GM19351 (cell line): ENCODE results near the gene LRSAM1.

ENCODE experiments used
- ATAC-seq: cut with Tn5 transposase; IDR thresholded peaks from one replicate; pipeline ENCODE4 v1.9.1; 2021; ENCODE audit warnings: mild to moderate bottlenecking, moderate library complexity; ENCODE audit not compliant: unreplicated experiment

The LRSAM1 gene

DNA sequence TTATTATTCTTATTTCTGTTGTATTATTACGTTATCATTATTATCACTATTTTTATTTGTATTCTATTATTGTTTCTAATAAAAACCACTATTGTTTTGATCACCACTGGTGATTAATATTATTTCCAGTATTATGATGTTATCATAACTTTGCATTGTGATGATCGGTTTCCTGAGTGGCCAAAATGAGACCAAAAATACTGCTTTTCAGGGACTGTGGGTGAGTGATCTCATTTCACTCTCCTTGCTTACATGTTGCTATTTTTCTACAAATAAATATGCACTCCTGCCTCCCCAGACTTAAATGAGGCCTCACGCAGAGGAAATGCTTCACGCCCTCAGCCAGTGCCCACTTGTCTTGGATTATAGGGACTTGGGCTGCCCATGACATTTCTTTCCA is 78.4 kb downstream of the LRSAM1 start:
- ATAC-seq = no peak

DNA sequence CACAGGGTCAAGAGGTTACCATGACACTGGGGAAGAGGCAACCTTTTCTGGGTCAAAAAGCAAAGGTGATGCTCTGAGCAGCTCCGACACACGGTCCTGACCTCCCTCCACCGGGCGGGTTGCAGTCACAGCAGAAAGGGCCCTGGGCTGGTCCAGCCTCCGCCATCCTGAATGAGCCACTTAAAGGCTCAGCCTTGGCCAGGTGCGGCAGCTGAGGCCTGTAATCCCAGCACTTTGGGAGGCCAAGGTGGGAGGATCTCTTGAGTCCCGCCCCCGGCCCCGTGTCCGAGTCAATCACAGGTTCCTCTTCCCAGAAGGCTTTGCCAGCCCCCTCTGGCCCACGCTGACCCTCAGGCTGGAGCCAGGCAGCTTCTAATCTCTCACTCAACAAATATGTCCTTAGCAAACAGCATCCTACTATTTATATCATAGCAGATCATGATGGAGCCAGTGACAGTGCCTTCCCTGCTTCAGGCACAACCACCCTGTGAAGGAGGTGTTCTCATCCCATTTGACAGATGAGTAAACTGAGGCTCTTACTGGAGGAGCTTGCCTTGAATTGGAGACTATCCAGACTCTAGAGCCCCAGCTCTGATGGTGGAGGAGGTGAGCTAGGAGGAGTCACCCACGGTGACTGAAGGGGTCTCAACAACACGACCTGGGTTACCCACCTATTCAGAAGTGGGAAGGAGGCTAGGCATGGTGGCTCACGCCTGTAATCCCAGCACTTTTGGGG is 79.1 kb downstream of the LRSAM1 start:
- ATAC-seq = no peak

DNA sequence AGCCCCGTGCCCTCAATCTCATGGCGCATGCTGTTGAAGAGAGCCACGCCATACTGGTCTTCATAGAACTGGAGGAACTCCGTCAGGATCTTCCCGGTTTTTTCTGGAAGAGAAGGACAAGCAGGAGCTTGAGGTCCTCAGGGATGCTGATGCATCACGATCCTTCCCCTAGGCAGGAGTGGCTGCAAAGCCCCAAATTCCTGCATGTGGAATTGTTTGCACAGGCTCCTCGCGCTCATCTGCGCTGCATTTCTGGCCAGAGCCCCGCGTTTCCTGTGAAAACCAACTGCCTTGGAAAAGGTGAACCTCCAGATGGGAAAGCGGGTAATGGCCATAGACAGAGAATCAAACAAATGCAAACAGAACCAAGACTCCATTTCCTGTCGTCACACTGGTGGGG is 80.4 kb downstream of the LRSAM1 start:
- ATAC-seq = no peak

DNA sequence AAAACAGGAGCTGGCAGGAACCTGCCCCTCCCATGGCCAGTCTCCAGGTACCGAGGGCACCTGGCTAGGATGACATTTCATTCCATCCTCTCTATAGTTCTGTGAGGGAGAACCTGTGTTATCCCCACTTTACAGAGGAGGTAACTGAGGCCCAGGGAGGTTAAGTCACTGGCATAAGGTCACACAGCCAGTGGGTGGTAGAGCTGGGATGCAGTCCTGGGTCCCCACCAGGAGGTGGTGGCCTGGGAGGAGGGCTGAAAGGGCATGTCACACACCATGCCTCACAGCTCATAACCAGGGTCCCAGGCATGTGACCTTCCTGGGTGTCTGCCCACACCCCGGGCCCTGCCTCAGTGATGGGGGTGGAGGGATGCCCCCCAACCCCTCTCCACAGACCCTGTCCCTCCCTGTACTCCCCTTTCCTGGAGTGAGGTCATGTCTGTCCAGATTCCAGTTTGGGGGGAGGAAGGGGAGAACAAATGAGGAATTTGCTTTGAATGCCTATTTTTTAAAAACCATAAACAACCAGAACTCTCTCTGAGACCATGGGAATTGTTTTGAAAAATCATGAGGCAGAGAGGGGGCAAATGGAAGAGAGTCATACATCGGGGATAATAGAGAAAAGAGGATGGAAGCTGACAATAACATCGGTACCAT is 83.1 kb downstream of the LRSAM1 start:
- ATAC-seq = no peak

DNA sequence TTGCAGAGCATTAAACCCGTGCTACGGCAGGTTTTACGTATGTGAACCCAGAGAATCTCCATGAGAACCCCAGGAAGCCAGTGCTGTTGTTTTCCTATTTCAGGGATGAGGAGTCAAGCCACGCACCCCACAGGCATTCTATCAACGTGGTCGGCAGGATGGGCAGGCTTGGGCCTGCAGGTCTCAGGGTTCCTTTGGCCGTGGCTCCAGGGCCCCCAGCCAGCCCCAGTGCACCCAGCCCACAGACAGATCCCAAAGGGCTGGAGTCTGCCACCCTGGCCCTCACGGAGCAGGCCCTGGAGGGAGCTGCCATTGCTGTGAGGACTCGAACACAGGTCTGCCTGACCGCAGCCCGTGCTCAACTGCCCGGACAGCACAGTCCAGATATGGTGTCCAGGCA is 83.6 kb downstream of the LRSAM1 start:
- ATAC-seq = no peak

DNA sequence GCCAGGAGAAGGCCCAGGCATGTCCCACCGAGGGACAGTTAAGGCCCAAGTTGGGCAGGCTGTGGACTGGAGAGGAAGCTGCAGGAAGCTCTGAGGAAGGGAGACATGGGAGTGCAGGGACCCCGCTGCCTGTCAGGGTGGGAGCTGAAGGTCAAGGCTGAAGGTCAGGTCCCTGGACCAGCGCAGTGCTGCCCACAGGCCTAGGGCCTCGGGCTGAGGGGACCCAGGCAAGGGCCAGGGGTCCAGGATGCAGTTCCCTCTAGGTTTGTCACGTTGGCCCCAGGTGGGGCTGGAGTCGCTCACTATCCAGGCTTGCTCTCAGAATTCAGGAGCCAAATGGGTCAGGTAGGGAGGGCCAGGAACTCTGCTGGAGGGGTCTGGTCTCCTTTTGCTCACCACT is 84.1 kb downstream of the LRSAM1 start:
- ATAC-seq = no peak

DNA sequence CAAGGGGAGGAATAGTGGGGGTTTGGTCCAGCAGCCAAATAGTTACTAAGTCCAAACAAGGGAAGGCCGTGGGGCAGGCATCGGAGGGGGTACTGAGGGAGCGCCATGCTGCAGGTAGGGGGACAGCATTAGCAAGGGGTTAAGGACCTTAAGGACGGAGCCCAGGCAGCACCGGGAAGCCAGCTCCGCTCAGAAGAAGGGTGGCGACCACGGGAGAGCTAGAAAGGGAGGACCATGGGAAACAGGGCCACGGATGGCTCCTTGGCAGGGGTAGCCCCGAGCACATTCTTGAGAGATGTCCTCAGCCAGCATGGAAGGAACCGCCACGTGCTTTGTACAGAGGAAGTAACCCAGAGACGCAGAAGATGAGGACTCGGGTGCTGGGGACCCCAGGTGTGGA is 84.5 kb downstream of the LRSAM1 start:
- ATAC-seq = no peak

DNA sequence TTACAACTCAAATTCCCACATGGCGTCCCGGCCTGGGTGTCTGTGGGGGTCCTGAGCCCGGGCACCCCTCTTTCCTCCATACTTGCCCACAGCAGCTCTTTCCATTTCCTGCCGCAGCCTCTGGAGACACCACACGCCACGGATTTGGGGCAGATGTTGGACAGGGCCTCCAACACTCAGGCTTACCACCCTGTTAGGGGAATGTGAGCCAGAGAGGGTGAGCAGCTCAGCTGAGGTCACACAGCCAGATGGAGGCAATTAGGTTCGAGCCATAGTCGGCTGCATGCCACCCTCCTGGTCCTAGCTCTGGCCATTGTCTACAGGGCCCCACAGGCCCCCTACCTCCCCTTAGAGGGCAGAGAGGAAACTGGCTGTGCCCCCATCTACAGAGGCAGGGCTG is 85.2 kb downstream of the LRSAM1 start:
- no peak for ATAC-seq

DNA sequence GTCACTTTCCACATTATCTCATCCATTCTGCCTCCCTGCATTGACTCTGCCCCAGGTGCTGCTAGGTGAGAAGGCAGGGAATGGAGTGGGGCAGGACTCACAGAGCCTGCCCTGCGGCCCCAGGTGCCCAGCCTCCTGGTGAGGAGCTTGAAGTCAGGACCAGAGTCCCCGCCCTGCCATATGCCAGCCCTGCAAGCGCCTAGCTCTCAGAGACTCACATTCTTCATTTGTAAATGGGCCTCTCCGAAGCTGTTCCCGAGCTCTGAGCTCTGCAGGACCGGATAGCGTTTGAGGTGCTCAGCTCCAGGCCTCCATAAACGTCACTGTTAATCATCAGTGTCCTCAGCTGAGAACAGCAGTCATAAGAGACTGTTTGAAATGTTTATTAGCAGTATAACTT is 85.7 kb downstream of the LRSAM1 start:
- ATAC-seq = no peak

DNA sequence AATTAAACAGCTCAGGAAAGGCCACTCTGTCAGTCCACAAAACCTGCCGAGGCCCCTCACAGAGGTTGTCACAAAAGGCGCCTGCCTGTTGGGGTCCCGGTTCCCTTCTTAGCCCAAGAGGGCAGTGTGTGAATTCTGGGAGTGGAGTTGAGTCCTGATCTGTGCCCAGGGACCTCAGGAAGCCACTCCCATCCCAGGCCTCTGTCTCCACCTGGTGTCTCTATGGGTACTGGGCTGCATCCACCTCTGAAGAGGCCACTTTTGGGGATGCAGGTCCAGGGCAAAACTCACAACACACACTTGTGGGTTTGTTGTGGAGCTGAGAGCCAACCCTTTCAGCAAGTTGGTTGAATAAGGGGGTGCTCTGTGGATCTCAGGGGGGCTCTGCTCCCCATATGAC is 86.5 kb downstream of the LRSAM1 start:
- ATAC-seq = no peak

DNA sequence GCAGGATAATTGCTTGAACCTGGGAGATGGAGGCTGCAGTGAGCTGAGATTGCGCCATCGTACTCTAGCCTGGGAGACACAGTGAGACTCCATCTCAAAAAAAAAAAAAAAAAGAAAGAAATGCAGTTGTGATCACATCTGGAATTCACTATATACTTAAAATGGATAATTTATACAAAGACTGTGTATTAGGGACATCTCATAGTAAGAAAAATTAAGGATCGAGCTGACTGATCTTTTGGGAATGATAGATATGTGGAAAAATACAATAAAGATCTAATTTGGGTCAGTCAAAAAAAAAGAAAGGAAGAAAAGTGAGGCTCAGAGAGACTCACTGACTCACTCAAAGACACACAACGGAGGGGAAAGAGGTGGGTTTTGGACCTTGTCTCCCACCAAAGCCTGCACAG is 87.5 kb downstream of the LRSAM1 start:
- ATAC-seq = no peak

DNA sequence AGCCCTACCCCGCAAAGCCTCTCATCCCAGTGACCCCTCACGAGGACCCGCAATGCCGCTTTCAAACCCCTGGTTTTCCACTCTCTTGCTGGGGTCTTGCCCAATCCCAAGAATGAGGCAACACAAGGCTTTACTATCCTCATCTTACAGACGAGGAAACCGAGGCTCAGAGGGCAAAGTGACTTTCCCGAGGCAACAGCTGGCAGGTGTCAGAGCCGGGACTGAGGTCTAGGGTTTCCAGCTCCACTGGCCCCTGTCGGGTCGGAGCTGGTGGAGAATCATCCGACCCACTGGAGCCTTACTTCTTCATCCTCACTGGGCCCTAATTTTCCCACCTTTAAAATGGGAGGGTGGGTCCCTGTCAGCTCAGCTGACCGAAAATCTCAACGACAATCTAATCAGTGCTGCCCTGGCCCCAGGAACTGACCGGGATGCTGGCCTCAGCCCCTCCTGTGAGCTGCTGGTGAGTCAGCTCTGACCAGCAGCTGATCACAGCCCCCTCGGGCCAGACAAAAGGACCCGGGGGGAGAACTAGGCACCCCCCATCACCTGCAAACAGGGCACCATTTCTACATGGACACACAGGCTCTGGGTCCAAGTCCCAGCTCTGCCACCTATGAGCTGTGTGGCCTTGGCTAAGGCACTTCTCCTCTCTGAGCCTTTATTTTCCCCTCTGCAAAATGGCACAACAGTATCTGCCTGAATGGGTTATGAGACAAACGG is 88.1 kb downstream of the LRSAM1 start:
- ATAC-seq = no peak

DNA sequence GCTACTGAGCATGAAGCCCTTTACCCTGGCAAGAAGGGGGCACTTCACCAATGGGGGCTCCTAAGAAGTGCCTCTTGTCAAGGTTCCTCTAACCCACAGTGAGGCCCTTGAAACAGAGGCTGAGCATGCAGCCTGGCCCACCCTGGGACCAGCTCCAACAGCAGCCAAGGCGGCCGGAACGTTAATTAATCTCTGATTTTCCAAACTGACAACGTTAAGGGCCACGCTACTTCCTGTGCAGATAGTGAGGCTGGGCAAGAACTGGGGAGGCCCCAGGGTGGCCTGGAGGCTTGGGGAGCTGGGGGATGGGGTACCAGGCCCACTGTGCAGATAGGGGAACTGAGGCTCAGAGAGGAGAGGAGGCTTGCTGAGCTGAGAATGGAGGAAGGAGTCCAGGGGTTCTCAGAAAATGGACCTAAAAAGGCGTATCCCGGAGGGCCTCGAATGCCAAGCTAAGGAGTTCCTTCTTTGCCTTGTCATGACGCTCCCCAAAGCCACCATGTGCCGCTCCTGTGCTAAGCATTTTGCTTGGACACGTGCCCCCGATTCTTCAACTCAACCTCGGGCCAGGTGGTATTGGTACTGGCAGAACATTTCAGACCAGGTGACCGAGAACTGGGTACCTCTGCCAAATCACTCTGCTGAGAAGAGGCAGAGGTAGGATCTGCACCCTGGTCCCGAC is 88.8 kb downstream of the LRSAM1 start:
- ATAC-seq = no peak

DNA sequence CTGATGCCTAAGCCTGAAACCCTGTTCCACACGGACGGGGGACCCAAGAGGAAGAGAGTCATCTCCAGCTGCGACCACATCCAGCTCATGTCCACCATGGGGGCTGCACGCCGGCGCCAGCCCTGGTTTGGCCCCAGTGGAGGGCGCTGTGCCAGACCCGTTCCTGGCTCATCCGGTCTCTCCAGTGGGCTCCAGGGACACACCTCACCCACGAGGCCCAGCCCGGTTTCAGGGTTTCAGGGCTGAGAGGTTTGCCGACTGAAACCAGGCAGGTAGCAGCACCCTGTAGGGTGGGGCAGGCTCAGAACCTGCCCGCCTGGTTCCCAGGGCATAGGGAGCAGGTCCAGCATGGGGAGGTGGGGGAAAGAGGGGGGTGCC is 89.3 kb downstream of the LRSAM1 start:
- ATAC-seq = no peak

DNA sequence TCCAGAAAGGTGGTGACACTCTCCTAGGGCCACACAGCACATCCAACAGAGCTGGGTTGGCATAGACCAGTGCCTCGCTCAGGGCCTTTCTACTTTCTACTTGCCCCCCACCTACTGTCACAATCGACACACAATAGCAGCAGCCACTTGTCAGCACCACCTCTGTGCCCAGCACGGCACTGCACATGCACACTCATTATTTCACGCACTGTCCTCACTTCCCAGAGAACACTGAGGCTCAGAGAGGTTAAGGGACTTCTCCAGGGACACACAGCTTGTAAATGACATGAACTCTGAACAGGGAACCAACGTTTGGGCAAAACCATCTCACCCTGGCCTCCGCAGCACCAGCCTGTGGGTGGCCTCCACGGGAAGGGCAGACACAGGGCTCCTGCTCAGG is 89.9 kb downstream of the LRSAM1 start:
- ATAC-seq = no peak

DNA sequence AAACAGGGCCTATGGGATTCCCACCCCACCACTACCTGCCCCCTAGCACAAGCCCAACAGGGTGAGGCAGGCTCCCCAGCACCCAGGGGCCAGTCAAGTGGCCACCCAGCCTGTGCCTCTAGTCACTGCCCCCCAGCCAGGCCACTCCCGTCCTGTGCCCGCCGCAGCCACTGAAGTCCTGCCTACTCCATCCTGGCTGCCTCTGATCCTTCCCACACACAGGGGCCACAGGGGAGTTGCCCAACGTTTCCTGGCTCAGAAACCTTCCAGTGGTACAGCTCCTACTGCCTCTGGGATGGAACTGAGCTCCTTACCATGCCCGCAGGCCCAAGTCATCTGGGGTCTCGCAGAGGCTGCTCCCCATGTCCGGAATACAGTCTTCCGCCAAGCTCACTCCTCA is 90.6 kb downstream of the LRSAM1 start:
- ATAC-seq = no peak

DNA sequence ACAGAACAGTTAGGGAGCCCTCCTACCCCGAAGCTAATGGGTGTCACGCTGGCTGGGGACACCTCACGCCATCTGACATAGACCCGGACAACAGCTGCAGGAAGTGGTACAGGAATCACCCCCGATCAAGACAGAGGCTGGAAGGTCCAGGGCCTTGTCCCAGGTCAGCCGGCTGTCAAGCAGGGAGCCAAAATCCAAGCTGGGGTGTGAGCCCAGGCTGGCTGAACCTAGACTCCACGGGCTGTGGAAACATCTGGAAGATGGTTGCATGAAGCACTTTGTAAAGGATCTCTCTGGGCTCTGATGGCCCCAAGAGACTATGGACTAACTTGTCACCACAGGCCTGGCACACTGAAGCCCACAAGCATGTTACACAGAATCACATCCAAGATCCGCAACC is 91.9 kb downstream of the LRSAM1 start:
- ATAC-seq = no peak

DNA sequence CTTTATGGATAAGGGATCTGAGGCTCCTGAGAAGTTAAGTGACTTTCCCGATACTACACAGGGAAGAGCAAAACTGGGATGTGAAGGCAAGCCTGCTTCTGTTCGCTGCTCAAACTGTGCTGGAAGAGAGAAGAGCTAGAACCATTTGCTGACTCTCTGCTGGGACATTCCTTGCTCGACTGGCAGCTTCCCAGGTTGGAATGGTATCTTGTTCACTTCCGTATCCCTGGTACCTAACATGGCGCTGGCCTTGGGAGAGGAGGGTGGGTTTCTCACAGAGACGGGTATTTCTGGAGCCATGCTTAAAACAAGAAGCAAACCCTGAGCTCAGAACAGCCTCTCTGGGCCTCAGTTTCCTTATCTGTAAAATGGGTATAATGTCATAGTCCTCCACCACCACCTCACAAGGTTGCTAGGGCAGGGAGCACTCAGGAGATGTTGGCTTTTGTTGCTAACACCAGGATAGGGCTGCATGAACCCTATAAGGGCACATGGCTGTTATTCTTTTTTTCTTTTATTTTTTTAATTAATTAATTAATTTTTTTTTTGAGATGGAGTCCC is 92.7 kb downstream of the LRSAM1 start:
- no peak for ATAC-seq

DNA sequence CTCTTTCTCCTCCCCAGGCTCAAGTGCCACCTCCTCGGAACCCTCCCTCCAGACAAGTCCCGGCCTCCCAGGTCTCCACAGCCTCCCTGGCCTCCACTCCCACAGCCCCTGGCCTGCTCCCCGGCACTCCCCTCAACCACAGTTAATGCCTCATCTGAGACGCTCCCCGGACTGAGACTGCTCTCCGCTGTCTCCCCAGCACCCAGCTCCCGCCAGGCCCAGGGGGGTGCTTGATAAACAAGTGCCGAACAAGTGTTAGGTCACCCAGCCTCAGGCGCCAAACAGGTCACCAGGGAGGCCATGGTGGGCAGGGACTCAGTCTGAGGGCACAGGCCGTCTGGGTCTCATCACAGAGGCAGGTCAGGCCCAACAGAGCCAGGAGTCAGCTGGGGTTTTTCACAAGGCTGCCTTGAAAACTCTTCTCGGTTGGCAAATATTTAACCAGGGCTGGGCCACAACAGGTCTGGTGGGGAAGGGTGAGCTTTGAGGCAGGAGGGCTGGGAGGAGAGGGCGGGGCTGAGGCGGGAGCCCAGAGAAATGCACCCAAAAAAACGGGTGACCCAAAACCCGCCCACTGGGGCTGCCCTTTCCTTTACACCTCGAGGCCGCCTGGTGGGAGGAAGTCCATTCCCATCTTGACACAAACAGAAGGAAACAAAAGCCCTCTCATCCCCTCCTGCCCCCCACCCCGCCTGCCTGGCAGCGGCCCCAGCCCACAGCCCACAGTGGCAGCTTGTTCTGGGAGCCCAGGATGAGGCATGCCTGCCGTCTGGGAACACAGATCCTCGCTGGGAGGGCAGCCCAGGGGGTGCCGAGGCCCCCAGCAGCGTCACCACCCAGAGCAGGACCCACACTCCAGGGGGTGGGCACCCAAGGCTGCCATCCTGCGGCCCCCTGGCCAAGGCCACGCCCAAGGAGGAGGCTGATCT is 94.2 kb downstream of the LRSAM1 start:
- no peak for ATAC-seq

DNA sequence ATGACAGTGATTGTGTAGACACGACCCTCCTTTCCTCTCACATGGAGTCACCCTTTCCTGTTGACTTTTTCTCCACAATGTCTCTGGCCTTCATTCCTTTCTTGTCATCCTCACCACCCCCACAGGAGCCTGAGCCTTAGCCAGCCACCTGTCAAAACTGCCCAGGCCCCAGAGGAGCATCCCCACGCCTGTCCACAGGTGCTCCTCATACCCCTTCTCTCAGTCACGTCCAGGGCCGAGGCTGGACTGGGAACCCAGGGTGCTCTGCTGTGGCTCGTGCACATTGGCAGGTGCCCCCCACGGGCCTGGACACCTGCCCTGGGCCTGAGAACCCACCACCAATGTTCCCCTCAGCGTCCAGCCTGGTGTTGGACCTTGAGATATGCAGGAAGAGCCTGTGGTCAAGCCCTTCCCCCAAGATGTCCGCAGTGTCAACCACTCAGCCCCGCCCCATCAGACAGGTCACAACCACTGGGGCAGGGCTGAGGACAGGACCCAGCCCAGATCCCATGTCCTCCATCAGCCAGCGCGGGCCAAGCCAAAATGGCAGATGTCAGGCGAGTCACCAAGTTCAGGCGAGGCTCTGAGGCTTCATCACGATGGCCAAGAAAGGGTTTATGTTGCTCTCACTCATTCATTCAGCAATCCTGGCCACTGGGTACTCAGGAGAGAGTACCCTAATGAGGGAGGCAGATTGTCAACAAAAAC is 95.0 kb downstream of the LRSAM1 start:
- ATAC-seq = no peak
